Measurements from ENCODE around the gene TRIM9.

TRIM9 gene

DNA sequence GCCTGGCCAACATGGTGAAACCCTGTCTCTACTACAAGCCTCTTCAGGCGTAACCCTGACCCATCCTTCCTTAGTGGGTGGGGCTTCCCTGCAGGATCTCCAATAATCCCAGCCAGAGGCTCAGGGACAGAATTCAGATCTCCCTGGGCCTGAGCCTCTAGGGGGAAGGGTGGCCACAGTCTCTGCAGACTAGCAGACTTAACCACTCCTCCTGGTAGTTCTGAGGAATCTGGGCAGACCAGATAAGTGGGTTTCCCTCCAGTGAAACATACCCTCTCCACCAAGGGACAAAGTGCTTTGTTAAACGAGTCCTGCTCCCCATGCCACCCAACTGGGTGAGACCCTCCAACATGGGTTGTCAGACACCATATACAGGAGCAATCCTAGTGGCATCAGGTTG, 36.6 kb upstream of the TRIM9 start (continued):
- TF ChIP-seq CSRNP3 (CRISPR knock-in tag; IDR thresholded peaks at IDR 0.05) (no peak), ARNTL (CRISPR knock-in tag; IDR thresholded peaks at IDR 0.05; ENCODE audit: borderline replicate concordance, low read depth) (no peak), ESRRG (CRISPR knock-in tag; IDR thresholded peaks at IDR 0.05) (no peak), CSDC2 (CRISPR knock-in tag; IDR thresholded peaks at IDR 0.05) (no peak), TCF4 (CRISPR knock-in tag; IDR thresholded peaks at IDR 0.05; ENCODE audit: borderline replicate concordance) (no peak), CREB5 (CRISPR knock-in tag; IDR thresholded peaks at IDR 0.05; ENCODE audit: low read depth) (no peak), ZNF70 (CRISPR knock-in tag; IDR thresholded peaks at IDR 0.05) (no peak), ZNF8 (CRISPR knock-in tag; IDR thresholded peaks at IDR 0.05) (no peak), OSR1 (CRISPR knock-in tag; IDR thresholded peaks at IDR 0.05) (no peak), ISL1 (CRISPR knock-in tag; IDR thresholded peaks at IDR 0.05) (no peak), RARB (CRISPR knock-in tag; IDR thresholded peaks at IDR 0.05) (no peak), ZFP3 (CRISPR knock-in tag; IDR thresholded peaks at IDR 0.05) (no peak)

DNA sequence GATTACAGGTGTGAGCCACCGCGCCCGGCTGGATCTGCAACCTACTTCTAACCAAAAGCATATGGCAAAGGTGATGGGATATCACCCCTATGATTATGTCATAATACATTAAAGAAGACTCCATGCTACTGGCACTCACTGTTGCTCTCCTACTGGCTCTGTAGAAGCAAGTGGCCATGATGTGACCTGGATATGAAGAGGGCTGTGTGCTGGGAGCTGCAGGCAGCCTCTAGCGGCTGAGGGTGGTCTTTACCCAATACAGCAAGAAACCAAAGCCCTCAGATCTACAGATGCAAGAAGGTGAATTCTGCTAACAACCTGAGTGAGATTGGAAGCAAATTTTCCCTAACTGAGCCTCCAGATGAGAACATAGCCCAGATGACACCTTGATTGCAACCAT, 34.2 kb upstream of the TRIM9 start:
- no peak for ATAC-seq
- no peak for TF ChIP-seq POU6F1 (CRISPR knock-in tag; IDR thresholded peaks at IDR 0.05; ENCODE audit: borderline replicate concordance, low read depth)
- no peak for TF ChIP-seq ARNTL (CRISPR knock-in tag; IDR thresholded peaks at IDR 0.05; ENCODE audit: borderline replicate concordance, low read depth)
- no peak for TF ChIP-seq ZFP30 (CRISPR knock-in tag; IDR thresholded peaks at IDR 0.05)
- TF ChIP-seq ISL1 (CRISPR knock-in tag; IDR thresholded peaks at IDR 0.05), result no peak
- TF ChIP-seq TCF4 (CRISPR knock-in tag; IDR thresholded peaks at IDR 0.05; ENCODE audit: borderline replicate concordance), result no peak
- TF ChIP-seq CREB5 (CRISPR knock-in tag; IDR thresholded peaks at IDR 0.05; ENCODE audit: low read depth), result no peak
- no peak for TF ChIP-seq ZC3H10 (CRISPR knock-in tag; IDR thresholded peaks at IDR 0.05)
- TF ChIP-seq CSRNP3 (CRISPR knock-in tag; IDR thresholded peaks at IDR 0.05), result no peak
- no peak for TF ChIP-seq RARB (CRISPR knock-in tag; IDR thresholded peaks at IDR 0.05)
- no peak for TF ChIP-seq TSHZ2 (CRISPR knock-in tag; IDR thresholded peaks at IDR 0.05)
- no peak for TF ChIP-seq OSR1 (CRISPR knock-in tag; IDR thresholded peaks at IDR 0.05)
- TF ChIP-seq GLIS3 (CRISPR knock-in tag; IDR thresholded peaks at IDR 0.05), result no peak
- TF ChIP-seq ZNF565 (CRISPR knock-in tag; conservative IDR thresholded peaks at IDR 0.05; ENCODE audit: low read depth), result no peak
- TF ChIP-seq ZFP3 (CRISPR knock-in tag; IDR thresholded peaks at IDR 0.05), result no peak
- TF ChIP-seq PPARA (CRISPR knock-in tag; IDR thresholded peaks at IDR 0.05; ENCODE audit: borderline replicate concordance), result no peak
- no peak for TF ChIP-seq ZNF70 (CRISPR knock-in tag; IDR thresholded peaks at IDR 0.05)
- TF ChIP-seq SNAI2 (CRISPR knock-in tag; IDR thresholded peaks at IDR 0.05), result no peak
- no peak for TF ChIP-seq TOX (CRISPR knock-in tag; IDR thresholded peaks at IDR 0.05; ENCODE audit: borderline replicate concordance)
